DMS 273 (cell line): ENCODE measurements around the gene SCGB2A2.

ENCODE experiments used
- DNase-seq: peaks from one replicate; lab custom pipeline; 2025; ENCODE audit not compliant: unreplicated experiment; lab: John Stamatoyannopoulos, UW

SCGB2A2 gene

GRCh38 chr11:62298975-62299374 is 29.0 kb downstream of the SCGB2A2 start, which contains the start of gene SCGB1D4:
Gene SCGB1D4 (minus strand): TSS chr11:62299075. CDS start chr11:62299010, 65 bp downstream.
- DNase-seq = no peak

GRCh38 chr11:62306227-62306626 is 36.3 kb downstream of the SCGB2A2 start:
- DNase-seq = no peak

GRCh38 chr11:62307950-62308349 is 38.0 kb downstream of the SCGB2A2 start:
- no peak for DNase-seq

GRCh38 chr11:62309991-62310390 is 40.0 kb downstream of the SCGB2A2 start:
- no peak for DNase-seq

- no peak for DNase-seq
Measured at GRCh38 chr11:62315431-62315830, 45.5 kb downstream of the SCGB2A2 start.

- DNase-seq = no peak
Measured at GRCh38 chr11:62322524-62322923, 52.6 kb downstream of the SCGB2A2 start.
